Fibroblast of the conjunctiva (primary cell): ENCODE data around the gene NFATC3.
"Not testable (repeated sequence)": the region's sequence is repeated elsewhere in the genome, so short reads cannot be mapped to it uniquely, and the experiment has no call there.

ENCODE experiments used
- DNase-seq: peaks from one replicate; pipeline ENCODE4 v3.0.0-alpha.2; 2010; ENCODE audit warnings: low read depth

The NFATC3 gene

GRCh38 chr16:68090130-68090529, 5.0 kb downstream of the NFATC3 start:
- no peak for DNase-seq

- no peak for DNase-seq
Measured at GRCh38 chr16:68090533-68090932, 5.4 kb downstream of the NFATC3 start.

DNA sequence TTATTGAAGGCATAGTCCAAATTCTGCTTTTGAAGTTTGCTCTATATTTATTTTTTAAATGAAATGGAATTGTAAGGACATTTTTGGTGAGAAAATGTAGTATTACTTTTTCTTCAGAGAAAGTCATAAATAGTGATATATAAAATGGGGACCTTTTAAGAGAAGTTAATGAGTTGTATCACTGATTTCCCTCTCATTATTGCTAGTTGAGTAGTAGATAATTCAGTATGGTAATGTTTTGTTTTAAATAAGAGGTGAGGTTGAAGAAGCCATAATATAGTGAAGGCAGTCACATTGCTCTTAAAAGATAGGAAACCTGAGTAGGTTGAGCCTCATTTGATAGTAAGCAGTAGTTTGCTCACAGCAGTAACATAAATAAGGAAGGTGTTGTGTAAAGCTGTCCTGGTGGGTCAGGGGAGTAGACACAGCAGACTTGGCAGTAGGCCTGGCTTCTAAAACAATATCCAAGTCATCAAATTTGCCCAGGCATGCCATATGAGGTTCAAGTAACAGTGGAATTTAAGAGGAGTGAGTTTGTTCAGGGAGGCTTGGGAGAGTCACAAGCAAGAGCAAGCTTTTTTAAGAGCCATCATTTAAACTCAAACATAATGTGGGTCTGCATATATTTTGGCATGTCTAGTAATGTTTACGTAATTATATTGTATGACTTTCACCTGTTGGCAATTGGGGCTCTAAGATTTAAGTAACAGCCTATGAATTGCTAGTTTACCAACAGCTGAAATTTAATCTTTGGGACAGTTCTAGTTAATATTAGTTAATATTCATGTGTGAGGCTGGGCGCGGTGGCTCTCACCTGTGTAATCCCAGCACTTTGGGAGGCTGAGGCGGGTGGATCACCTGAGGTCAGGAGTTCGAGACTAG, 6.5 kb downstream of the NFATC3 start:
- no peak for DNase-seq

- DNase-seq = not testable (repeated sequence)
Measured at GRCh38 chr16:68092275-68092674, 7.1 kb downstream of the NFATC3 start.

GRCh38 chr16:68093816-68094613, 8.8 kb downstream of the NFATC3 start:
- DNase-seq = no peak

DNA sequence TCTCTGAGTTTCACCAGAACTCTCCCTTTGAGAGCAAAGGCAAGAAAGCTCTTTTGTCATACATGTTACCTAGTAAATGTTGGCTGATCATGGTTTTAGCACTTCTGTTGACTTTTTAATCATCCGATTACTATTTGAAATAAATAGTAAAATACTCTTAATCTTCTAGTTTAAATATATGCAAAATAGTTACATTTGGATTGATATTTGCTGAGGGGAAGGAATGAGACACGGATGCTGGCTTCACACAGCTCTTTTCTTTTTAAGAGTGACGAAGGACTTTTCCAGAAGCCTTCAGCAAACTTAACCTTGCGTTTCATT, 9.4 kb downstream of the NFATC3 start:
- DNase-seq = no peak

GRCh38 chr16:68096491-68096890, 11.3 kb downstream of the NFATC3 start:
- no peak for DNase-seq

DNA sequence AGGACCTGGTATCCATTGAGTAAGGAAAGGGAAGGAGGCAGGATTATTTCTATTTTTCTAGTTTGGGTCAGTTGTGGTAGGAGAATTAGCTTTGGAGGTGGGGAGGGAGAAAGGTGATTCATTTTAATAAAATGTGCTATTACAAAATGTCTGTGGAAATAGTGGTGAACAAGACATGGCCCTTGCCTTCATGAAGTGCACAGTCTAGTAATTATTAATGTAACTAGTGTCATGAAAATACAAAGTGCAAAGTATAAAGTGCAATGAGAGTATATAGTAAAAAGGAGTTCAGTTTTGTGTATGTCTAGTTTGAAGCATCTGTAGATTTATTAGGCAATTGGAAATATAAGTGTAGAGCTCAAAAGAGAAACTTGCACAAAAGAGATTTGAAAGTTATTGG, 11.9 kb downstream of the NFATC3 start:
- no peak for DNase-seq

GRCh38 chr16:68097895-68098294, 12.7 kb downstream of the NFATC3 start:
- DNase-seq = no peak

GRCh38 chr16:68100488-68100887, 15.3 kb downstream of the NFATC3 start:
- DNase-seq = no peak

DNA sequence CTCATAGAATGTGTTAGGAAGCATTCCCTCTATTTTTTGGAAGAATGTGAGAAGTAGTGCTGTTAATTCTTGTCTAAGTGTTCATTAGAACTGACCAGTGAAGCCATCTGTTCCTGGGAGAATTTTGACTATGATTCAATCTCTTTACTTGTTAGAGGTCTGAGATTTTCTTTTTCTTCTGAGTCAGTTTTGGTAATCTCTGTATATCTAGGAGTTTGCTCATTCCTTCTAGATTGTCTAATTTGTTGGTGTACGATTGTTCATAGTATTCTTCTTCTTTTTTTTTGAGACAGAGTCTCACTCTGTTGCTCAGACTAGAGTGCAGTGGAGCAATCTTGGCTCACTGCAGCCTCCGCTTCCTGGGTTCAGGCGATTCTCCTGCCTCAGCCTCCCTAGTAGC, 20.4 kb downstream of the NFATC3 start:
- no peak for DNase-seq

- not testable (repeated sequence) for DNase-seq
Measured at GRCh38 chr16:68107230-68107928, 22.2 kb downstream of the NFATC3 start.

- not testable (repeated sequence) for DNase-seq
Measured at GRCh38 chr16:68109156-68109555, 24.0 kb downstream of the NFATC3 start.

DNA sequence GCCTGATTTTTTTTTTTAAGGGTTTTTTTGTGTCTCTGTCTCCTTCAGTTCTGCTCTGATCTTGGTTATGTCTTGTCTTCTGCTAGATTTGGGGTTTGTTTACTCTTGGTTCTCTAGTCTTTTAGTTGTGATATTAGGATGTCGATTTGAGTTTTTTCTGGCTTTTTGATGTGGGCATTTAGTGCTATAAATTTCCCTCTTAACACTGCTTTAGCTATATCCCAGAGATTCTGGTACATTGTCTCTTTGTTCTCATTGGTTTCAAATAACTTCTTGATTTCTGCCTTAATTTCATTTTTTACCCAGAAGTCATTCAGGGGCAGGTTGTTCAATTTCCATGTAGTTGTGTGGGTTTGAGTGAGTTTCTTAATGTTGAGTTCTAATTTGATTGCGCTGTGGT, 25.4 kb downstream of the NFATC3 start:
- DNase-seq = not testable (repeated sequence)

GRCh38 chr16:68111379-68111778, 26.2 kb downstream of the NFATC3 start:
- DNase-seq = no peak

- no peak for DNase-seq
Measured at GRCh38 chr16:68113059-68113761, 28.0 kb downstream of the NFATC3 start.

GRCh38 chr16:68113765-68114240, 28.6 kb downstream of the NFATC3 start:
- no peak for DNase-seq

DNA sequence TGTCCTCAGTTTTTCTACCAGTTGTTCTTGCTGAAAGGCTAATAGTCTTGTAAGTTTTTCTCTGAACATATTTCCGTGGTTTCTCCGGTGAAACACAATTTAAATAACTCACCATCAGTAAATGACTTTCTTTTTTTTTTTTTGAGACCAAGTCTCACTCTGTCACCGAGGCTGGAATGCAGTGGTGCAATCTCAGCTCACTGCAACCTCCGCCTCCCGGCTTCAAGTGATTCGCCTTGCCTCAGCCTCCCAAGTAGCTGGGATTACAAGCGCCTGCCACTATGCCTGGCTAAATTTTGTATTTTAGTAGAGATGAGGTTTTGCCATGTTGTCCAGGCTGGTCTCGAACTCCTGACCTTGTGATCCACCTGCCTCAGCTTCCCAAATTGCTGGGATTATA, 29.8 kb downstream of the NFATC3 start:
- DNase-seq = not testable (repeated sequence)

DNA sequence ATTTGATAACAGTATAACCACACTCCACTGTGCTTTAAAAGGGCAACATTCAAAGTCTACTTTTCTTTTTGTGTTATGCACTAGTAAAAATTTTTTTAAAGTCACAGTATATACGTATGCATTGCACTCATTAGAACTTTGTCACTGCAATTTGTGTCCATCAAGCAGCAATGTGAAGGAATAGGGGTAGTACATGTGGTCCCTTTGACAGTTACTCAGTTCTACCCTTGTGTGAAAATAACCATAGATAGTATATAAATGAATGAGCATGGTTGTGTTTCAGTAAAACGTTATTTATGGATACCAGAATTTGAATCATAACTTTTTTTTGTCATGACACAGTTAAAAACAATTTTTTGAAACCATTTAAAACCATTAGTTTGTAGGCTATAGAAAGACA, 30.7 kb downstream of the NFATC3 start:
- DNase-seq = no peak

DNA sequence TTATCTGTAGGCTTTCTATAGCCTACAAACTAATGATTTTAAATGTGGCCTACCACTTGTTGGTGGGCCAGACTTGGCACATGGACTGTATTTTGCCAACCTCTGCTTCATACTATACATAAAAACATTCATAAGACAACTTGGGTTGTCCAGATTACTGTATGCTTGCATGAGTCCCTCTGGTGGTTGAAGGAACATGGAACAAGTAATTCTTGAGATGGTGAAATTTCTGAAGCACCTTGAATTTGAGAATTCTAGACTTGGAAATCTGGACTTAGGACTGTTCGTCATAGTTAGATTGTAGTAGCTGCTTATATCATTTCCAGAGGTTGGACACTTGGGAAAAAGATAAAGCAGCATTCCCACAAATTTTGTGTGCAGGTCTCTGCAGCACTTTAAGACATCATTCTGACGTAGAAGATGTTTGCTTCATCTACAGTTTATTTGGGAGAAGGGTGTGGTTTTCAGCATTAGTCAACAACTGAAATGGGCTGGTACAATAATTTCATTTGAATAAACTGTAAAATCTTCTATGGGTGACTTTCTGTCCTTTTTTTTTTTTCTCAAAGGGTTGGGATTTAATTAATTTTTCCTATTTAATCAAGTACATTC, 31.2 kb downstream of the NFATC3 start:
- DNase-seq = no peak

- no peak for DNase-seq
Measured at GRCh38 chr16:68117884-68118283, 32.7 kb downstream of the NFATC3 start.
